Testis (tissue), 3 donors: ENCODE measurements around the gene SCFD2. TPM values are rescaled to one million over a fixed set of nuclear protein-coding genes. Genes with fewer than 3 reads are reported as not detected.

Source experiments
- DNase-seq: peaks from one replicate; pipeline ENCODE4 v3.0.0-alpha.2; 2019
- H3K27ac ChIP-seq, 2 donors: fragments of 200-600 bp; sonication (generic); one replicate each; pipeline ENCODE4 v1.5.1; 2019
- H3K27me3 ChIP-seq: fragments of 200-600 bp; sonication (generic); one replicate; pipeline ENCODE4 v1.5.1; 2019
- H3K36me3 ChIP-seq: fragments of 200-600 bp; sonication (generic); one replicate; pipeline ENCODE4 v1.5.1; 2017; ENCODE audit warnings: low read depth; ENCODE audit errors: missing control alignments
- H3K4me1 ChIP-seq: fragments of 200-600 bp; sonication (generic); one replicate; pipeline ENCODE4 v1.5.1; 2019
- H3K4me3 ChIP-seq, 2 donors: fragments of 200-600 bp; sonication (generic); one replicate each; pipeline ENCODE4 v1.5.1; 2017 to 2019
- H3K9me3 ChIP-seq: fragments of 200-600 bp; sonication (generic); one replicate; pipeline ENCODE4 v1.5.1; 2017
- POLR2A ChIP-seq: fragments of 450-650 bp; IDR thresholded peaks from one replicate; pipeline ENCODE4 v1.6.1; 2017; ENCODE audit warnings: antibody characterized with exemption, mild to moderate bottlenecking, moderate library complexity
- WGBS, 2 donors: methylation state at CpG; one replicate each; pipeline ENCODE4 v1.1.5; 2018; 5-methylcytosine and 5-hydroxymethylcytosine counted together
- intact Hi-C: fragments of 100-400 bp; cut with DNase I; formaldehyde crosslinking; loops from one replicate; pipeline ENCODE4 v1.15.1; 2023; ENCODE audit warnings: low total_unique reads
- polyA plus RNA-seq: library from polyadenylated mRNA; stranded (reverse); fragments of 350-450 nt; fragmentation: Illumina TruSeq; extraction: RNeasy Lipid Tissue Mini Kit (QIAGEN cat#74804); gene quantifications from one replicate; pipeline ENCODE4 v1.2.3, GENCODE V29; 2014; ENCODE audit warnings: low read depth, low replicate concordance; ENCODE audit not compliant: insufficient read depth
- total RNA-seq, 2 donors: library from RNA; depleted of rRNA; stranded (reverse); fragments of >200 nt; gene quantifications; one replicate each; pipeline ENCODE4 v1.2.3, GENCODE V29; 2016
- TF ChIP-seq, protein P1 (sequence below), 3 experiments: fragments of 450-650 bp in 2 of 3; fragments of 200-600 bp in 1 of 3; sonication (generic) in 1 of 3; IDR thresholded peaks; one replicate each; pipeline ENCODE4 v1.5.1; 2016 to 2019; ENCODE audit warnings: antibody characterized with exemption in 3 of 3, mild to moderate bottlenecking in 2 of 3, moderate library complexity in 1 of 3

Gene SCFD2
- total and polyA plus RNA-seq, 3 donors from 2014 or later: 6.0 to 24.5 (median 21.3) TPM

DNA sequence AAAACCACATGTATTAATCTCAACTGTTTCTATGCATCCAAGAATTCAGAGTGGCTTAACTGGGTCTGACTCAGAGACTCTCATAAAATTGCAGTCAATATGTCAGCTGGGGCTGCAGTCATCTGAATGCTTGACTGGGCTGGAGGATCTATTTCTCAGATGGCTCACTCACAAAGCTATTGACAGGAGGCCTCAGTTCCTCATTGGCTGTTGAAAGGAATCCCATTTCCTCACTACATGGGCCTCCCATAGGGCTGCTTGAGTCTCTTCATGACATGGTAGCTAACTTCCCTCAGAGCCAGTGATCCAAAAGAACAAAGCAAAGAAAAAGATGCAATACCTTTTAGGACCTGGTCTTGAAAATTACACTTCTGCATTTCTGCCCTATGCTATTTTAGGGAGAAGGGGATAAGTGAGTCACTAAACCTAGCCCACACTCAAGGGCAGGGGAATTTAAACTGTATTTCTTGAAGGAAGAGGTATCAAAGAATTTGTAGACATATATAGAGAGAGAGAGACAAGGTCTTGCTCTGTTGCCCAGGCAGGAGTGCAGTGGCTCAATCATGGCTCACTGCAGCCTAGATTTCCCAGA lies 9.8 kb downstream of the SCFD2 start:
- H3K27ac ChIP-seq: no peak overlapping the region

DNA sequence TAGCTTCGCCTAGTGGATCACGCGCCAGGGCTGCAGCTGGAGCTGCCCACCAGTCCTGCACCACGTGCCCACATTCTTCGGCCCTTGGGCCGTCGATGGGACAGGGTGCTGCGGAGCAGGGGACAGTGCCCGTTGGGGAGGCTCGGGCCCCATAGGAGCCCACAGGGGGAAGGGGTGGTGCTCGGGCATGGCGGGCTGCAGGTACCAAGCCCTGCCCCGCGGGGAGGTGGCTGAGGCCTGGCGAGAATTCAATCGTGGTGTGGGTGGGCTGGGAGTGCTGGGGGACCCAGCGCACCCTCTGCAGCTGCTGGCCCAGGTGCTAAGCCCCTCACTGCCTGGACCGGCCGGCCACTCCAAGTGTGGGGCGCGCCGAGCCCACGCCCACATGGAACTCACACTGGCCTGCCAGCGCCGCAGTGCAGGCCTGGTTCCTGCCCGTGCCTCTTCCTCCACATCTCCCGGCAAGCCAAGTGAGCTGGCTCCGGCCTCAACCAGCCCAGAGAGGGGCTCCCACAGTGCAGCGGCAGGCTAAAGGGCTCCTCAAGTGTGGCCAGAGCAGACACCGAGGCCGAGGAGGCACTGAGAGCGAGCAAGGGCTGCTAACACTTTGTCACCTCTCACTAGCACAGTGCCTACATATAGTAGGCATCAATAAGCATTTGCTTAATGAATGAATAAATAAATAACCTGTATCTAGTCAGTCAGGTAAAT lies 11.7 kb downstream of the SCFD2 start:
- Histone ChIP-seq H3K9me3 (no peaks in the 10 kb centered on the region), H3K36me3 (no peaks in the 10 kb centered on the region), H3K27me3 (no peaks in the 10 kb centered on the region), H3K4me3 (no peak overlapping the region), H3K27ac (no peak overlapping the region), H3K4me1 (no peaks in the 10 kb centered on the region)
- DNase-seq: no peak
- WGBS, 2 donors: 96% methylated on average over 5 to 31 of the region's 32 CpGs
- TF ChIP-seq, protein P1, sequence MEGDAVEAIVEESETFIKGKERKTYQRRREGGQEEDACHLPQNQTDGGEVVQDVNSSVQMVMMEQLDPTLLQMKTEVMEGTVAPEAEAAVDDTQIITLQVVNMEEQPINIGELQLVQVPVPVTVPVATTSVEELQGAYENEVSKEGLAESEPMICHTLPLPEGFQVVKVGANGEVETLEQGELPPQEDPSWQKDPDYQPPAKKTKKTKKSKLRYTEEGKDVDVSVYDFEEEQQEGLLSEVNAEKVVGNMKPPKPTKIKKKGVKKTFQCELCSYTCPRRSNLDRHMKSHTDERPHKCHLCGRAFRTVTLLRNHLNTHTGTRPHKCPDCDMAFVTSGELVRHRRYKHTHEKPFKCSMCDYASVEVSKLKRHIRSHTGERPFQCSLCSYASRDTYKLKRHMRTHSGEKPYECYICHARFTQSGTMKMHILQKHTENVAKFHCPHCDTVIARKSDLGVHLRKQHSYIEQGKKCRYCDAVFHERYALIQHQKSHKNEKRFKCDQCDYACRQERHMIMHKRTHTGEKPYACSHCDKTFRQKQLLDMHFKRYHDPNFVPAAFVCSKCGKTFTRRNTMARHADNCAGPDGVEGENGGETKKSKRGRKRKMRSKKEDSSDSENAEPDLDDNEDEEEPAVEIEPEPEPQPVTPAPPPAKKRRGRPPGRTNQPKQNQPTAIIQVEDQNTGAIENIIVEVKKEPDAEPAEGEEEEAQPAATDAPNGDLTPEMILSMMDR (IDR thresholded peaks at IDR 0.05): no peak
- TF ChIP-seq POLR2A: no peak
- intact Hi-C loops: no loop called here

More for the DNA sequence above, 9.8 kb downstream of the SCFD2 start:
- no peaks in the 10 kb centered on the region for H3K9me3 ChIP-seq
- DNase-seq: no peak
- H3K27me3 ChIP-seq: no peaks in the 10 kb centered on the region
- H3K36me3 ChIP-seq: no peaks in the 10 kb centered on the region
- no peak overlapping the region for H3K4me3 ChIP-seq
- H3K4me1 ChIP-seq: no peaks in the 10 kb centered on the region
- intact Hi-C loops: no loop called here
- TF ChIP-seq, protein P1 (IDR thresholded peaks at IDR 0.05): no peak
- TF ChIP-seq POLR2A: no peak

DNA sequence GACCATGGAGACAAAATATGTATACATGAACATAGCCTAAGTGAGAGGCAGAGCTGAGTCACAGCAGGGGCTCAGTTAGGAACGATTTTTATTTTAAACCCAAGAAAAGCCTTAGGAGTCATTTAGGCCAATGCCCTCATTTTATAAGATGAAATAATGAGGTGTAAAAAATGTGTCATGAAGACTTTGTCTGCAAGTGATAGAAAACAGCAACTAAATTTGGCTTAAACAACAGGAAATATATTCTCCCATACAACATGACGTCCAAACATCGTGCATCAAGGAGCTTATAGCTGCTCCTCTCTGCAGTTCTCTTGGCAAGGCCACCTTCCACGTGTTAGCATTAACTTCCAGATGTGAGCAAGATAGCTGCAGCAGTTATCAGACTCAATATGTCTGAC lies 16.8 kb downstream of the SCFD2 start:
- intact Hi-C loops: no loop called here
- no peaks in the 10 kb centered on the region for H3K36me3 ChIP-seq
- H3K4me1 ChIP-seq: no peaks in the 10 kb centered on the region
- TF ChIP-seq POLR2A: no peak
- TF ChIP-seq, protein P1 (IDR thresholded peaks at IDR 0.05): no peak
- H3K27ac ChIP-seq: no peak overlapping the region
- H3K4me3 ChIP-seq: no peak overlapping the region
- no peak for DNase-seq
- H3K9me3 ChIP-seq: no peaks in the 10 kb centered on the region
- H3K27me3 ChIP-seq: no peaks in the 10 kb centered on the region
- 92 to 94% methylated on average over 4 of the region's 4 CpGs for WGBS, 2 donors

DNA sequence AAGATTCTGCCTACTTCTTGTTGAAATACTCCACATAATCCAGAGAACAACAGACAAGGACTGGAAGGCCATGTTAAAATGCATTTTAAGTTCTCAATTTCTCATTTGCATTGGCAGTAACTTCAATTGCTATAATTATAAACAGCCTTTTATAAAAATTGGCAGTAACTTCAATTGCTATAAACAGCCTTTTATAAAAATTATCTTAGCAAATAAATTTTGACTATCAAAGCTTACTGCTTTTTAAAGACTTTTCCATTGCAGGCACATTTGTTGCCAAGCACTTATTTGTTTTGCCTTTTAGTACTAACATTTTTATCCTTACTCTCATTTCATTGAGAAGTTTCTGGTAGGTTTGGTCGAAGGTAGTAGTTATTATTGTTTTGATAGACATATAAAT lies 17.8 kb downstream of the SCFD2 start:
- TF ChIP-seq, protein P1 (IDR thresholded peaks at IDR 0.05): no peak
- TF ChIP-seq POLR2A: no peak
- 56 to 63% methylated on average over 1 of the region's 1 CpG for WGBS, 2 donors
- Histone ChIP-seq H3K4me3 (no peak overlapping the region), H3K27ac (no peak overlapping the region), H3K4me1 (no peaks in the 10 kb centered on the region), H3K9me3 (no peaks in the 10 kb centered on the region), H3K36me3 (no peaks in the 10 kb centered on the region), H3K27me3 (no peaks in the 10 kb centered on the region)
- no peak for DNase-seq
- intact Hi-C loops: no loop called here
